HG02852 (cell line): ENCODE measurements around the gene MSN.
"Not testable (repeated sequence)": the region's sequence is repeated elsewhere in the genome, so short reads cannot be mapped to it uniquely, and the experiment has no call there.

Experiments
- ATAC-seq: cut with Tn5 transposase; IDR thresholded peaks from one replicate; pipeline ENCODE4 v1.9.1; 2021; ENCODE audit warnings: mild to moderate bottlenecking, moderate library complexity; ENCODE audit not compliant: unreplicated experiment

The MSN gene

DNA sequence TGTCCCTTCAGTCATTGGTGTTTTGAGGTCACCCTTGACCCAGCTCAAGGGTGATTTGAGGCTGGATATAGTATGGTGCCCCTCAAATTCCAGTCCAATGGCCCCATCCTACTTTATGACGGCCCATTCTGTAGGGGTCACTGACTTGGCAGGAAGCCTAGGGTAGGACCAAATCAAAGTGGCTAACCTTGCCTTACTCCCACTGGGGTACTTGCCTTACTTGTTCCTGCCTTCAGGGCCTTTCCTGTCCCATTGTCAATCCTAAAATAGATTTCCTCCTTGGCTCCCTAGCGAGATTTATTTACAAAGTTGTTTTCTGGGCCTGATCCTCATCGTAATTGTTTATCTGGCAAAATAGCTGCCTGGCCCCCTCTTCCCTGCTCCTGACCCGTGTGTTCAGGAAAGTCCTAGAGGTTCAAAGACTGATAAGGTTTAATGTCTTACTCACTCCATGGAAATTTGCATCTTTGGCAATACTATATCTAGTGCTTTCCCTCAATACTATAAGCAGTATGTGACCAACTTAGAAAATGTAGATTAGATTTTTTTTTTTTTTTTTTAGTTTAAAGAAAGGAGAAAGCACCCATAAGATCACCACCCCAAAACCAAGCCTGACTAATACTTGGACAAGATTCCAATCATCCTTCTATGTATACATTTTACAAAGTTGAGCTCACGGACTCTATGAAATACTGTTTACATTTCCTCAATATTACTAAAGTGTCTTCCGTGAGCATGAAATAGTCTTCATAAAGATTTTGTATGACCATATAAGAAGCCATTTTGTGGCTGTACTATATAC, 44.8 kb downstream of the MSN start:
- ATAC-seq, result no peak

DNA sequence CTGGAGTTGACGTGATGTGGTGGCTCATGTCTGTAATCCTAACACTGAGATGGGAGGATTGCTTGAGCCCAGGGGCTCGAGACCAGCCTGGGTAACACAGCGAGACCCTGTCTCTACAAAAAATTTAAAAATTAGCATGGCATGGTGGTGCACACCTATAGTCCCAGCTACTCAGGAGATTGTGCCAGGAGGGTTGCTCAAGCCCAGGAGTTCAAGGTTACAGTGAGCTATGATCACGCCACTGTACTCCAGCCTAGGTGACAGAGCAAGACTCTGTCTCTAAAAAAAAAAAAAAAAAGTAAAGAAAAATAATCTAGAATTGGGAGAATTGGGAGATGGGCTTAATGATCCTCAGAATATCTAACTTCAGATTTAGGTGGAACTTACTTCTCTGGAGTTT, 51.1 kb downstream of the MSN start:
- no peak for ATAC-seq

GRCh38 chrX:65720381-65720964, 53.0 kb downstream of the MSN start:
- no peak for ATAC-seq

GRCh38 chrX:65723706-65724105, 56.3 kb downstream of the MSN start:
- ATAC-seq, result peak; percentile 76

DNA sequence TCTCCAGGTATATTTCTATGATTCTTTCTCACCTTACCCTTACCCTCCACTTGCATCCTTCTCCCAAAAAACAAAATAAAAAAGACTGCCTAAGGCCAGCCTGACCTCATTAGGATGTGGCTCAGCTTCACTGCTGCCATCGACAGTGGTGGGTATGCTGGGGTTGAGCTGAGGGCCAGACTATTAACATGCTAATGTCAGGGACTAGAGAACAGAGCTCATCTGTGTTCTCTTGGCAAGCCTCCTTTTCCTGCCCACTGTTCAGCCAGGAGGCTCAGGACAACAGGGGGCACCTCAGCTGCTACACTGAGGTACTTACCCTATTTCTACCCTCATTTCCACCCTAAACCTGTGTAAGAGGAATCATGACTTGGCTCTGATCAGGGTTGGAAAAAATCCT, 59.3 kb downstream of the MSN start:
- no peak for ATAC-seq

DNA sequence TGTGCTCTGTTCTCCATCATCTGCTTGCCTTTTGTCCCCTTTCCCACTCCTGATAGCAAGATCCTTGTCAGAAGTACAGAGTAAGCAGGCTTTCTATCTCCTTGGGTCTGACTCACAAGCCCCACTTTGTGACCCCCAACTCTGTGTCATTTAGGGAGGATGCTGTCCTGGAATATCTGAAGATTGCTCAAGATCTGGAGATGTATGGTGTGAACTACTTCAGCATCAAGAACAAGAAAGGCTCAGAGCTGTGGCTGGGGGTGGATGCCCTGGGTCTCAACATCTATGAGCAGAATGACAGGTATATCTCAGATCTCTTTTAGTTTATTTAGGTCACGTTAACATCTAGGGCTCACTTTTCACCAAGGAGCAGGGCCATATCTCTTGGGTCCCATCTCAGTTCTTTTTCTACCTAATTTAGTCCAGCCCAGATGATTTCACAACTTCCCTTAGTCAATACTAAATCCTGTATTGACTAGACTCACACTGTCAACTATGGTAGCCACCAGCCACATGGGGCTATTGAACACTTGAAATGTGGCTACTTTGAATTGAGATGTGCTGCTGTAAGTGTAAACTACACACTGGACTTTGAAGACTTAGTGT, 64.3 kb downstream of the MSN start:
- ATAC-seq, result no peak

- ATAC-seq, result no peak
Measured at GRCh38 chrX:65740909-65741308, 73.5 kb downstream of the MSN start.

- no peak for ATAC-seq
Measured at GRCh38 chrX:65741823-65742222, 74.4 kb downstream of the MSN start.

GRCh38 chrX:65744965-65745364, 77.5 kb downstream of the MSN start:
- no peak for ATAC-seq

DNA sequence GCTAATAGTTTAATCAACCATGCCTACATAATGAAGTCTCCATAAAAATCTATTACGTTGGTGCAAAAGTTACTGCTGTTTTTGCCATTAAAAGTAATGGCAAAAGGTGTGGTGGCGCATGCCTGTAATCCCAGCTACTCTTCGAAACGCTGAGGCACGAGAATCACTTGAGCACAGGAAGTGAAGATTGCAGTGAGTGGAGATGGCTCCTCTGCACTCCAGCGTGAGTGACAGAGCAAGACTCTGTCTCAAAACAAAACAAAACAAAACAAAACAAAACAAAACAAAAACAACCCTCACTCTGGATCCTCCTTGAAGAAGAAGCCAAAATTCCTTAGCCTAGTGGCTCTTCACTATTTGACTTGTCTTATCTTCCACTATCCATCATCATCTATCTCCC, 78.0 kb downstream of the MSN start:
- ATAC-seq, result no peak

- no peak for ATAC-seq
Measured at GRCh38 chrX:65745992-65746391, 78.5 kb downstream of the MSN start.

GRCh38 chrX:65750674-65751469, 83.4 kb downstream of the MSN start:
- peak; percentile 68 for ATAC-seq

DNA sequence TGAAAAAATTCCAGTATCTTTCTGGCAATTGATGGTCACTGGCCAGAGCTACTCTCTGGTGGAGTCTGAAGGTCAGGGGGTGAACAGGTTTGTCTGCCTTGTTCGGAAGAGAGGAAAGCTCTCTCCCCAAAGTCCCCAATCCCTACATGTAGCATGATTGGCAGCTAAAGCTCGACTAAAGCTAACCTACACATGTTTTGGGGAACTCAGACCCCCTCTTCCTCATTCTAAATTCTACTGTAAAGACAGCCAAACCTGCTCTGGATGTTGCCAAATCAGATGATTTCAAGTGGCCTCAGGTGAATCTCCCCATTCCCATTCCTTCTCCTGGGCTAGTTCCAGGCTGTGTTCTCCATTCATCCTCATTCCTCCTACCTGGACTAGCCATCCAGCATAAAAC, 84.1 kb downstream of the MSN start:
- no peak for ATAC-seq

GRCh38 chrX:65752294-65752693, 84.8 kb downstream of the MSN start:
- ATAC-seq, result no peak

DNA sequence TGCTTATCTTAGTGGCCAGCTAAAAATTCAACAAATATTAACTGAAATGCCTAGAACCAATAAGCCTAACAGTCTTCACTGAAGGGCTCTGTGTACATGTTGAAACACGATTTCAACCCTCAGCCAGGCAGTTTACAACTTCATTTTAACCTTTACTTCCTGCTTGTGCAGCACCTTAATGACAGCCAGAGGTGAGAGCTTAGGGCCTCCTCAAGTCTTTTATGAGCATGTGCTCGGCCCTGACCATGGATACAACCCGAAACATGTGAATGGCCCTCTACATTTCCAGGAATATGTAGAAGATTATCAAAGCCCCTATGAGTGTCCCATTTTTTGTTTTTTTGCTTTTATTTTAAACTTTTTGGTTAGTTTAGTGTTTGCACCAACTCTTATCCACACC, 88.3 kb downstream of the MSN start:
- ATAC-seq, result no peak

DNA sequence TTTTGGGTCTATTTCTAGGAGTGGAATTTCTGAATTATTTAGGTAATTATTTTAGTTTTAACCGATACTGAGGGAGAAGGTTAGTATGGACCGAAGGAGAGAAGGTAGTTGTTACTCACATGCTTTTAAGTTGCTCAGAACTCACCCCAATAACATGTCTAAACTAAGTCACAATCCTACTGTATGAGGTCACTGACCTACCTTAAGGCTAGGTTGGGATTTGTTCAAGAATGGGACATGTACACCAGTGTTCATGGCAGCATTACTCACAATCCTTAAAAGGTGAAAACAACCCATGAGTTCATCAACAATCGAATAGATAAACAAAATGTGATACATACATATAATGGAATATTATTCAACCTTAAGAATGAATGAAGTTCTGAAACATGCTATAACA, 90.5 kb downstream of the MSN start:
- no peak for ATAC-seq

DNA sequence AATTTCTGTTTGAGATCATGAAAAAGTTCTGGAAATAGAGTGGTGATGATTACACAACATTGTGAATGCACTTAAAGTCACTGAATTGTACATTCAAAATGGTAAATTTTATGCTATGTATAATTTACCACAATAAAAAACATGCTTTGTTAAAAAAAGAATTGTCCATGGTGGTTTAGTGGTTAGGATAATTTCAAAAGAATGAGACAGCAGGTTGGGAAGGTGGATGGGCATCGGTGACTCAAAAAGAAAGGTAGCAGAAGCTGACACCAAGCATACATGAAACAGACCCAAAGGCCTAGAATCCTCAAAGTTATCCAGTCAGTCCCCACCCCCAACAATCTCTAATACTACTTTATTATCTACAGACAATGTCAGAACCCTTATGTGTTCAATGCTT, 91.1 kb downstream of the MSN start:
- ATAC-seq, result no peak

GRCh38 chrX:65759525-65759924, 92.1 kb downstream of the MSN start:
- not testable (repeated sequence) for ATAC-seq

DNA sequence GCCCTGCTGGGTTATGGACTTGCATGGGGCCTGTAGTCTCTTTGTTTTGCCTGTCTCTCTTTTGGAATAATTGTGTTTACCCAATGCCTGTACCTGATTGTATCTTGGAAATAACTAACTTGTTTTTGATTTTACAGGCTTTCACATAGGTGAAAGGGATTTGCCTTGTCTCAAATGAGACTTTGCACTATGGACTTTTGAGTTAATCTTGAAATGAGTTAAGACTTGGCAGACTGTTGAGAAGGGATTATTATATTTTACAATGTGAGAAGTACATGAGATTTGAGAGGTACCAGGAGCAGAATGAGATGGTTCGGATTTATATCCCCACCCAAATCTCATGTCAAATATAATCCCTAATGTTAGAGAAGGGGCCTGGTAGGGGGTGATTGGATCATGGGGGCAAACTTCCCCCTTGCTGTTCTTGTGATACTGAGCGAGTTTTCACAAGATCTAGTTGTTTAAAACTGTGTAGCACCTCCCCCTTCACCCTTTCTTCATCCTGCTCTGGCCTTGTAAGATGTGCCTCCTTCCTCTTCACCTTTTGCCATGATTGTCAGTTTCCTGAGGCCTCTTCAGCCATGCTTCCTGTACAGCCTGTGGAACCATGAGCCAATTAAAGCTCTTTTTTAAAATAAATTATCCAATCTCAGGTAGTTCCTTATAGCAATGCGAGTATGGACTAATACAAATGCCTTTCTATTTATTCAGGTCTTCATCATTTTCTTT, 102.3 kb downstream of the MSN start:
- ATAC-seq, result no peak

DNA sequence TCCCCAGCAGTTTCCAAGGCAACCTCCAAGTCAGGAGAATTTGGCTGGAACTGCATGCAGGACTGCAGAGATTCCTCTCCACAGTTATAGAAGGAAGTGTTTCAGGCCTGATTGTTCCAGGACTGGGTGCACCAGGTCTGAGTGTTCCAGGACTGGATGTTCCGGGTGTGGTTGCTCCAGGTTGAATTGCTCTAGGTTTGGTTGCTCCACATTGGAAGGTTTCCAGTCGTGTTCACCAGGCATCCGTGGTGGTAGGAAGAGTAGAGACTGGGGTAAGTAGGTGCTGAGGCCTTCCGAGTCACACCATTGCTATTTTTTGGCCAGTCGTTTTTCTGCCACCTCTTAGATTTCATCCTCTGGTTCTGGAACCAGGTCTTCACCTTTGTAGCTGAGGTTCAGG, 105.4 kb downstream of the MSN start:
- no peak for ATAC-seq

- ATAC-seq, result no peak
Measured at GRCh38 chrX:65781845-65782244, 114.4 kb downstream of the MSN start.
